ENCODE measurements around the gene JAK1.

DNA sequence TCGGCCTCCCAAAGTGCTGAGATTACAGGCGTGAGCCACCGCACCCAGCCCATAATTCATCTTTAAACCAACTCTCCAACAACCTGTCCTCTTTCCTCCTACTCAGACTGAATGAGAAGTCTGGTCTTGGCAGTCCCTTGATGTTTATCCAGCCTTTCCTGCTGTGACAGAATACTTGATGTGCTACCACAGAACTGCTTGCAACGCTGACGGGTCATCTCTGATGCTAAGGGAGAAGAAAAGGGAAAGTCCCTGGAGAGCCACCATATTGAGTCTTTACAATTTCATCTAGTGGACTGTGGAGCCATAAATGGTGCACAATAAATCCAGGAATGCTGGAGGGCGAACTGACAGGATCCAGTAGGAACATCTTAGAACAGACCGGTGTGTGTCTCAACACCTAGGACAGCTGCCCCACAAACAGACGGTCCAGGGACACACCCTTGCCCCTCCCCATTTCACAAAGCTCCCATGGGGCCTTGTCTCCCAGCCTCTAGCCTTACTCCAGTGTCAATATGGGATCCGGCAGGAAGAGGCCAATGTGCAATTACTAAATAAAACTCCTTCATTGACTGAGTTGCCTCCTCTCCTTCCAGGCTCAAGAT lies 30.7 kb downstream of the JAK1 start:
- TF ChIP-seq, protein P1, sequence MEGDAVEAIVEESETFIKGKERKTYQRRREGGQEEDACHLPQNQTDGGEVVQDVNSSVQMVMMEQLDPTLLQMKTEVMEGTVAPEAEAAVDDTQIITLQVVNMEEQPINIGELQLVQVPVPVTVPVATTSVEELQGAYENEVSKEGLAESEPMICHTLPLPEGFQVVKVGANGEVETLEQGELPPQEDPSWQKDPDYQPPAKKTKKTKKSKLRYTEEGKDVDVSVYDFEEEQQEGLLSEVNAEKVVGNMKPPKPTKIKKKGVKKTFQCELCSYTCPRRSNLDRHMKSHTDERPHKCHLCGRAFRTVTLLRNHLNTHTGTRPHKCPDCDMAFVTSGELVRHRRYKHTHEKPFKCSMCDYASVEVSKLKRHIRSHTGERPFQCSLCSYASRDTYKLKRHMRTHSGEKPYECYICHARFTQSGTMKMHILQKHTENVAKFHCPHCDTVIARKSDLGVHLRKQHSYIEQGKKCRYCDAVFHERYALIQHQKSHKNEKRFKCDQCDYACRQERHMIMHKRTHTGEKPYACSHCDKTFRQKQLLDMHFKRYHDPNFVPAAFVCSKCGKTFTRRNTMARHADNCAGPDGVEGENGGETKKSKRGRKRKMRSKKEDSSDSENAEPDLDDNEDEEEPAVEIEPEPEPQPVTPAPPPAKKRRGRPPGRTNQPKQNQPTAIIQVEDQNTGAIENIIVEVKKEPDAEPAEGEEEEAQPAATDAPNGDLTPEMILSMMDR (conservative IDR thresholded peaks at IDR 0.05; ENCODE audit: low read length): no peak
- TF ChIP-seq EZH2phosphoT487 (IDR thresholded peaks at IDR 0.05; ENCODE audit: borderline replicate concordance): no peak

All from Loucy (cell line).